ENCODE results near the gene TMX2.

The TMX2 gene

GRCh38 chr11:57751676-57752253 lies 39.4 kb downstream of the TMX2 start, which contains the start of gene BTBD18:
TSS of gene BTBD18 (minus strand) at chr11:57751819. CDS start at chr11:57751188, 631 bp downstream.
- DNase-seq (ENCODE audit: low read depth): peak; percentile 69

GRCh38 chr11:57752954-57753353 lies 40.6 kb downstream of the TMX2 start:
- no peak for DNase-seq (ENCODE audit: low read depth)
- no peak overlapping the region for H3K4me3 ChIP-seq (ENCODE audit: low read length)
- no peak for TF ChIP-seq CTCF (IDR thresholded peaks at IDR 0.05; ENCODE audit: insufficient read depth, low read depth, low read length, missing control alignments)

More at GRCh38 chr11:57751676-57752253, 39.4 kb downstream of the TMX2 start, which contains the start of gene BTBD18:
- no peak within 1 kb of the TSS for H3K4me3 ChIP-seq (ENCODE audit: low read length)
- TF ChIP-seq CTCF (IDR thresholded peaks at IDR 0.05; ENCODE audit: insufficient read depth, low read depth, low read length, missing control alignments): peak; percentile 70

- H3K4me3 ChIP-seq (ENCODE audit: low read length): no peak overlapping the region
- TF ChIP-seq CTCF (IDR thresholded peaks at IDR 0.05; ENCODE audit: insufficient read depth, low read depth, low read length, missing control alignments): no peak
- DNase-seq (ENCODE audit: low read depth): no peak
Observed at GRCh38 chr11:57758174-57758573, 45.8 kb downstream of the TMX2 start.

GRCh38 chr11:57761301-57762234 lies 49.2 kb downstream of the TMX2 start, which contains the start of gene CTNND1:
TSS of gene CTNND1 (plus strand) at chr11:57761802. CDS start at chr11:57791479, 29,677 bp downstream.
- peak; percentile 98 for DNase-seq (ENCODE audit: low read depth)
- peak within 1 kb of the TSS; percentile 96 for H3K4me3 ChIP-seq (ENCODE audit: low read length)
- TF ChIP-seq CTCF (IDR thresholded peaks at IDR 0.05; ENCODE audit: insufficient read depth, low read depth, low read length, missing control alignments): no peak

- peak overlapping the region; percentile 96 for H3K4me3 ChIP-seq (ENCODE audit: low read length)
- TF ChIP-seq CTCF (IDR thresholded peaks at IDR 0.05; ENCODE audit: insufficient read depth, low read depth, low read length, missing control alignments): no peak
- peak; percentile 53 for DNase-seq (ENCODE audit: low read depth)
Observed at GRCh38 chr11:57762235-57762861, 50.0 kb downstream of the TMX2 start.

GRCh38 chr11:57763568-57763967 lies 51.2 kb downstream of the TMX2 start:
- peak; percentile 59 for TF ChIP-seq CTCF (IDR thresholded peaks at IDR 0.05; ENCODE audit: insufficient read depth, low read depth, low read length, missing control alignments)
- DNase-seq (ENCODE audit: low read depth): peak; percentile 69
- H3K4me3 ChIP-seq (ENCODE audit: low read length): peak overlapping the region; percentile 96

All from epithelial cell of esophagus (primary cell).